GM12878 (cell line): ENCODE results near the gene COL4A1. TPM values are rescaled to one million over a fixed set of nuclear protein-coding genes. Genes with fewer than 3 reads are reported as not detected.

ENCODE experiments used
- ATAC-seq: fragments of 200-7000 bp; cut with Tn5 transposase; 3 replicates; pipeline ENCODE4 v1.9.1; 2020; ENCODE audit warnings: mild to moderate bottlenecking, moderate library complexity
- BruUV-seq: library from RNA; stranded (reverse); fragments of 400-500 nt; replicated peaks from 2 replicates; lab custom pipeline; 2021; lab: Mats Ljungman, UMichigan
- CTCF ChIA-PET: fragments of 300-600 bp; sonication (Branson Sonifier 250); formaldehyde crosslinking; extraction: SDS; loops from one replicate; lab custom pipeline; 2021; ENCODE audit warnings: inconsistent platforms; lab: Yijun Ruan, JAX
- POLR2A ChIA-PET: fragments of 350-600 bp; formaldehyde crosslinking; extraction: SDS; loops from one replicate; lab custom pipeline; 2021; ENCODE audit warnings: inconsistent platforms; lab: Charles Lee
- RAD21 ChIA-PET: fragments of 300-600 bp; sonication (Branson Sonifier 250); formaldehyde crosslinking; loops from one replicate; lab custom pipeline; 2023; ENCODE audit warnings: antibody characterized with exemption; ENCODE audit not compliant: unreplicated experiment; lab: Charles Lee
- SMC1A ChIA-PET: fragments of 300-600 bp; sonication (Branson Sonifier 250); formaldehyde crosslinking; loops from one replicate; lab custom pipeline; 2023; ENCODE audit not compliant: unreplicated experiment, uncharacterized antibody; lab: Charles Lee
- DNase-seq: peaks from one replicate; pipeline ENCODE4 v3.0.0-alpha.2; 2011; ENCODE audit warnings: low read depth, low spot score
- FAIRE-seq: peaks from 3 replicates; lab custom pipeline; 2011; peaks lifted over from hg19 to GRCh38; lab: Jason Lieb, UNC
- H2AFZ ChIP-seq: 2 replicates; pipeline ENCODE4 v1.6.0; 2011; ENCODE audit warnings: low read depth, low read length, control low read depth; ENCODE audit not compliant: control insufficient read depth
- H3K27ac ChIP-seq: 2 replicates; pipeline ENCODE4 v1.5.1; 2011; ENCODE audit warnings: control low read depth; ENCODE audit not compliant: control insufficient read depth, insufficient read depth
- H3K27me3 ChIP-seq, 2 experiments: replicated peaks in 1 of 2; 2 replicates each; pipeline versions ENCODE4 v1.6.0 to v1.6.1; 2011; ENCODE audit warnings: low read length in 1 of 2; ENCODE audit not compliant: control insufficient read depth in 2 of 2, insufficient read depth in 2 of 2
- H3K36me3 ChIP-seq, 2 experiments: 2 replicates each; pipeline ENCODE4 v1.5.1; 2011; ENCODE audit warnings: low read length in 1 of 2; ENCODE audit not compliant: control insufficient read depth in 2 of 2, insufficient read depth in 2 of 2
- H3K4me1 ChIP-seq: 2 replicates; pipeline ENCODE4 v1.6.1; 2011; ENCODE audit warnings: mild to moderate bottlenecking, low read length, moderate library complexity, mixed read lengths; ENCODE audit not compliant: control insufficient read depth, insufficient read depth
- H3K4me2 ChIP-seq: 2 replicates; pipeline ENCODE4 v1.6.0; 2011; ENCODE audit warnings: control low read depth; ENCODE audit not compliant: control insufficient read depth, insufficient read depth
- H3K4me3 ChIP-seq: fragments of 200-600 bp; sonication (generic); 2 replicates; pipeline ENCODE4 v1.5.1; 2016
- H3K79me2 ChIP-seq: 2 replicates; pipeline ENCODE4 v1.6.0; 2011; ENCODE audit warnings: low read length; ENCODE audit not compliant: control insufficient read depth, insufficient read depth
- H3K9ac ChIP-seq: 2 replicates; pipeline ENCODE4 v1.8.0; 2011; ENCODE audit warnings: low read length, control low read depth, mixed read lengths; ENCODE audit not compliant: control insufficient read depth, insufficient read depth
- H3K9me3 ChIP-seq: replicated peaks from 3 replicates; pipeline ENCODE4 v1.5.1; 2011; ENCODE audit warnings: mild to moderate bottlenecking, low read length; ENCODE audit not compliant: control insufficient read depth, insufficient read depth
- H4K20me1 ChIP-seq: 2 replicates; pipeline ENCODE4 v1.6.0; 2011; ENCODE audit not compliant: control insufficient read depth, insufficient read depth
- ATF7 ChIP-seq: fragments of 450-650 bp; IDR thresholded peaks from 2 replicates; pipeline ENCODE4 v1.6.1; 2016; ENCODE audit warnings: low read depth, mild to moderate bottlenecking
- CBX5 ChIP-seq: sonication (generic); IDR thresholded peaks from 2 replicates; pipeline ENCODE4 v1.6.1; 2016; ENCODE audit warnings: low read depth, moderate library complexity, mild to moderate bottlenecking, inconsistent platforms
- ETV6 ChIP-seq, 2 experiments: fragments of 450-650 bp in 1 of 2; IDR thresholded peaks in 1 of 2; conservative IDR thresholded peaks in 1 of 2; 2 replicates each; pipeline ENCODE4 v1.6.1; 2014; ENCODE audit warnings: antibody characterized with exemption in 1 of 2, borderline replicate concordance in 1 of 2, low read depth in 1 of 2, mild to moderate bottlenecking in 1 of 2, moderate library complexity in 1 of 2
- HSF1 ChIP-seq: fragments of 150-350 bp; IDR thresholded peaks from 2 replicates; pipeline ENCODE4 v1.6.1; 2014; ENCODE audit warnings: mild to moderate bottlenecking, low read depth, low read length
- JUNB ChIP-seq: IDR thresholded peaks from 2 replicates; pipeline ENCODE4 v1.6.1; 2016; ENCODE audit warnings: antibody characterized with exemption, mild to moderate bottlenecking
- MXI1 ChIP-seq: fragments of 150-350 bp; IDR thresholded peaks from 2 replicates; pipeline ENCODE4 v1.6.1; 2011; ENCODE audit warnings: low read depth, mild to moderate bottlenecking, inconsistent platforms, low read length, improper control_type of control experiment
- NRF1 ChIP-seq: conservative IDR thresholded peaks from 2 replicates; pipeline ENCODE4 v1.6.1; 2011; ENCODE audit warnings: mild to moderate bottlenecking, low read depth, low read length, improper control_type of control experiment
- POLR2AphosphoS2 ChIP-seq: IDR thresholded peaks from 2 replicates; pipeline ENCODE4 v1.6.1; 2011; ENCODE audit warnings: low read depth, mild to moderate bottlenecking, low read length, improper control_type of control experiment, moderate library complexity
- PRDM15 ChIP-seq: fragments of 450-650 bp; formaldehyde crosslinking; IDR thresholded peaks from 2 replicates; pipeline ENCODE4 v1.4.0; 2020; ENCODE audit warnings: mild to moderate bottlenecking, moderate library complexity
- RAD21 ChIP-seq: IDR thresholded peaks from 2 replicates; pipeline ENCODE4 v1.6.1; 2011; ENCODE audit warnings: mild to moderate bottlenecking, low read depth, low read length, moderate library complexity; ENCODE audit not compliant: insufficient read depth
- SMARCA5 ChIP-seq: fragments of 450-650 bp; IDR thresholded peaks from 2 replicates; pipeline ENCODE4 v1.6.1; 2017; ENCODE audit warnings: mild to moderate bottlenecking
- STAT1 ChIP-seq: fragments of 450-650 bp; conservative IDR thresholded peaks from 2 replicates; pipeline ENCODE4 v1.6.1; 2014; ENCODE audit warnings: antibody characterized with exemption, mild to moderate bottlenecking
- TBL1XR1 ChIP-seq: IDR thresholded peaks from 2 replicates; pipeline ENCODE4 v1.6.1; 2012; ENCODE audit warnings: low read depth, low read length, improper control_type of control experiment
- ZBTB40 ChIP-seq: fragments of 450-650 bp; IDR thresholded peaks from 2 replicates; pipeline ENCODE4 v1.6.1; 2016; ENCODE audit warnings: mild to moderate bottlenecking, moderate library complexity, borderline replicate concordance
- ZNF217 ChIP-seq: fragments of 450-650 bp; IDR thresholded peaks from 2 replicates; pipeline ENCODE4 v1.6.1; 2017; ENCODE audit warnings: antibody characterized with exemption, mild to moderate bottlenecking
- ZNF384 ChIP-seq: IDR thresholded peaks from 2 replicates; pipeline ENCODE4 v1.6.1; 2012; ENCODE audit warnings: low read depth, mild to moderate bottlenecking, low read length, improper control_type of control experiment, borderline replicate concordance
- ZSCAN29 ChIP-seq: fragments of 450-650 bp; IDR thresholded peaks from 2 replicates; pipeline ENCODE4 v1.6.1; 2017; ENCODE audit warnings: mild to moderate bottlenecking, moderate library complexity
- whole genome bisulfite sequencing: methylation state at CpG from one replicate; pipeline ENCODE4 v1.1.6; 2016; ENCODE audit warnings: low lambda C conversion rate; ENCODE audit not compliant: insufficient replicate concordance, insufficient coverage; ENCODE audit errors: missing lambda C conversion rate; 5-methylcytosine and 5-hydroxymethylcytosine counted together
- in situ Hi-C: fragments of 300-500 bp; cut with MboI; formaldehyde crosslinking; loops from 9 replicates; pipeline ENCODE4 v1.14.3; 2018; ENCODE audit warnings: mixed read lengths
- intact Hi-C: fragments of 100-400 bp; cut with micrococcal nuclease; formaldehyde crosslinking; loops from one replicate; pipeline ENCODE4 v1.14.2; 2022; ENCODE audit not compliant: unreplicated experiment
- polyA plus RNA-seq, 11 experiments: library from polyadenylated mRNA; depleted of rRNA in 4 of 11; unstranded in 6 of 11; stranded (reverse) in 5 of 11; fragments of >200 nt; fragmentation: Nextera tagmentation in 4 of 11; fragmentation: Illumina TruSeq in 1 of 11; extraction: Ambion mirVana in 4 of 11; extraction: Trizol in 1 of 11; gene quantifications; 1 replicate in 1 of 11; 2 replicates in 10 of 11; pipeline versions ENCODE4 v1.2.1 to v1.2.3, GENCODE V29; 2011 to 2016; ENCODE audit warnings: inconsistent platforms in 2 of 11, missing spikeins in 2 of 11, low read depth in 1 of 11
- total RNA-seq, 4 experiments: library from RNA; depleted of rRNA in 3 of 4; stranded (reverse); fragments of >200 nt in 3 of 4; fragmentation: Illumina TruSeq in 1 of 4; extraction: Trizol in 1 of 4; gene quantifications; 2 replicates each; pipeline versions ENCODE4 v1.2.1 to v1.2.3, GENCODE V29; 2013 to 2021

The COL4A1 gene
- total and polyA plus RNA-seq, 10 of the 15 experiments (the other 5 are each of a cell fraction or from before 2014, with no cell fraction given), result 0.07 to 0.31 (median 0.13) TPM; not detected in 6

GRCh38 chr13:110289661-110290060 lies 17.3 kb downstream of the COL4A1 start:
- H3K36me3 ChIP-seq, result no peaks in the 10 kb centered on the region
- in situ Hi-C loops, result no loop called here
- no peak overlapping the region for H3K9ac ChIP-seq
- no TSS peak for BruUV-seq
- no peak overlapping the region for H3K4me2 ChIP-seq
- DNase-seq, result no peak
- H3K4me3 ChIP-seq, result no peak overlapping the region
- ChIA-PET RAD21 (no interaction called here), POLR2A (no interaction called here), CTCF (no interaction called here), SMC1A (no interaction called here)
- H3K79me2 ChIP-seq, result no peaks in the 10 kb centered on the region
- intact Hi-C loops, result no loop called here
- H3K27ac ChIP-seq, result no peak overlapping the region
- H2AFZ ChIP-seq, result no peak overlapping the region
- H3K9me3 ChIP-seq, result no peaks in the 10 kb centered on the region
- WGBS, result 40% methylated on average over 11 of the region's 11 CpGs
- no peaks in the 10 kb centered on the region; a peak in 1 of 4 replicates for H3K27me3 ChIP-seq
- no peaks in the 10 kb centered on the region for H4K20me1 ChIP-seq
- no peak for FAIRE-seq
- no peaks in the 10 kb centered on the region for H3K4me1 ChIP-seq
- no peak for ATAC-seq
- TF ChIP-seq RAD21, result no peak
- TF ChIP-seq ZNF384, result no peak
- TF ChIP-seq CBX5, result no peak
- TF ChIP-seq HSF1, result no peak
- no peak for TF ChIP-seq ETV6 (conservative IDR thresholded peaks at IDR 0.05 in 1 of 2, IDR thresholded peaks at IDR 0.05 in 1 of 2; ENCODE audit: borderline replicate concordance in 1 of 2, low read depth in 1 of 2)
- TF ChIP-seq MXI1, result no peak
- TF ChIP-seq ZNF217, result no peak
- TF ChIP-seq NRF1, result no peak
- TF ChIP-seq PRDM15, result no peak
- TF ChIP-seq JUNB, result no peak
- no peak for TF ChIP-seq STAT1
- TF ChIP-seq ZBTB40, result no peak
- TF ChIP-seq ZSCAN29, result no peak
- TF ChIP-seq POLR2AphosphoS2, result no peak
- no peak for TF ChIP-seq ATF7
- no peak for TF ChIP-seq TBL1XR1
- TF ChIP-seq SMARCA5, result no peak
- TF ChIP-seq, all 136 proteins: peak for 0
